ENCODE data around the gene AGBL1.

- TF ChIP-seq CTCF (IDR thresholded peaks at IDR 0.05; ENCODE audit: insufficient read depth, low read length, poor library complexity, severe bottlenecking) (no peak), EZH2phosphoT487 (conservative IDR thresholded peaks at IDR 0.05; ENCODE audit: low read length) (no peak)
Measured at GRCh38 chr15:86164232-86164898, 84.7 kb downstream of the AGBL1 start.

All from SU-DHL-6 (cell line).